GM12872 (cell line): ENCODE measurements around the gene SH3BP5.

Experiments
- TF ChIP-seq, protein P1 (sequence below): IDR thresholded peaks from 3 replicates; pipeline ENCODE4 v1.5.1; 2011; ENCODE audit warnings: low read depth, mild to moderate bottlenecking, low read length, moderate library complexity; ENCODE audit not compliant: insufficient read depth

The SH3BP5 gene

DNA sequence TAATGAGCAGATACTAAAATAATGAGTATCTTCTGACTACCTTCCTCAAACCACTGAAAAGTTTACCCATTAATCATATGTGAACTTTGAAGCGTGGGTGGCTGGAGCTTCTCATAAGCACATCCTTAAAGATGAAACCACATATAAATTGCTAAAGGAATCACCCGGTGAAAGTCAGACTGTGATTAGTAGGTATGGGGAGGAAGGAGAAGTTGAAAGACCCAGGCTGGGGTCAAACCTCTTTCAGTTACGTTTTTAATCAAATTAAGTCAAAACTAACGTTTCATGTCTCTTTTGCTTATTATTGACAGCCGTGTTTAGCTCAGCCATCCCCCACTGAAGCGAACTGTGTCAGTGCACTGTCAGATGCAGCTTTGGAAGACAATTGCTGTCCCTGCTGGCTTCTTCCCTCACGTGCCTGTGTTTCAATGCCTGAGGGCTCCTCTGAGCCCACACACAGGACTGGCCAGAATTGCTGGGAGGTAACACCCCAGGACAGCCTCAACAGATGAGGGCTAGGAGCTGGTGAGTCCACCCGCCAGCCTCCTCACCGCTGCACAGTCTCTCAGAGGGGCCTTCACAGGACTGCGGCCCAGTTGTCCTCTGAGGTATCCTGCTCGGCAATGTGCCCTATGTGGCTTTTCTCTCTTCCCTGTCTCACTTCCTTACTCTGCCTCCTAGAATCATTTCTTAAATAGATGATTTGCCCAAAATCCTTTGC lies 29.3 kb upstream of the SH3BP5 start:
- TF ChIP-seq, protein P1, sequence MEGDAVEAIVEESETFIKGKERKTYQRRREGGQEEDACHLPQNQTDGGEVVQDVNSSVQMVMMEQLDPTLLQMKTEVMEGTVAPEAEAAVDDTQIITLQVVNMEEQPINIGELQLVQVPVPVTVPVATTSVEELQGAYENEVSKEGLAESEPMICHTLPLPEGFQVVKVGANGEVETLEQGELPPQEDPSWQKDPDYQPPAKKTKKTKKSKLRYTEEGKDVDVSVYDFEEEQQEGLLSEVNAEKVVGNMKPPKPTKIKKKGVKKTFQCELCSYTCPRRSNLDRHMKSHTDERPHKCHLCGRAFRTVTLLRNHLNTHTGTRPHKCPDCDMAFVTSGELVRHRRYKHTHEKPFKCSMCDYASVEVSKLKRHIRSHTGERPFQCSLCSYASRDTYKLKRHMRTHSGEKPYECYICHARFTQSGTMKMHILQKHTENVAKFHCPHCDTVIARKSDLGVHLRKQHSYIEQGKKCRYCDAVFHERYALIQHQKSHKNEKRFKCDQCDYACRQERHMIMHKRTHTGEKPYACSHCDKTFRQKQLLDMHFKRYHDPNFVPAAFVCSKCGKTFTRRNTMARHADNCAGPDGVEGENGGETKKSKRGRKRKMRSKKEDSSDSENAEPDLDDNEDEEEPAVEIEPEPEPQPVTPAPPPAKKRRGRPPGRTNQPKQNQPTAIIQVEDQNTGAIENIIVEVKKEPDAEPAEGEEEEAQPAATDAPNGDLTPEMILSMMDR = no peak

DNA sequence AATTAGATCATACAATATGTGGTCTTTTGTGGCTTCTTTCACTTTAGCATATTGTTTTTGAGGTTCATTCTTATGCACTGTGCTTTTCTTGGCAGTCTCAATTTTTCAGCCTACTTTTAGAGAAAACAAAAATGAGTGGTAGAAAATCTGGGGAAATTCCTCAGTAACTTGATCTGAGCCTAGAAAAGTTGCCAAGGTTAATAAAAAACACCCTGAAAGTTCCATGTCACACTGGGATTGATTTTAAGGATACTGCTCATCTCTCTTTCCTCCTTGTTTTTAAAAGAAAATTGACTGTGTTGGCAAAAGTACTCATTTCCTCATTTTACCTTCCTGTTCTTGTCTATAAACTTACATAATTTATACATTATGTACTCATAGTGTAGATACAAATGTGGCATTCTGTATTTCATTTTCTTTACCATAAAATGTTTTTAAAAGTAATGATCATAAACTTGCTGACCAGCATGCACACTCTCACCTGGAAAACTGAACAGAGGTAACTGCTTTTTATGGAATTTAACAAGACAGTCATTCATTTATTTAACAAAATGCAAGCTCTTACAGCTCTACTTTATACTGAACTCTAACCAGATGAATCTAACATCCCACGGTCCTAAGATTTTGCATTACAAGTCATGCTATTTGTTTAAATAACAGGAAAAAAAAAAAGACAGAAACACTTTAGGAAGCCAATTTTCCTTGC lies 28.6 kb upstream of the SH3BP5 start:
- TF ChIP-seq, protein P1 = no peak

DNA sequence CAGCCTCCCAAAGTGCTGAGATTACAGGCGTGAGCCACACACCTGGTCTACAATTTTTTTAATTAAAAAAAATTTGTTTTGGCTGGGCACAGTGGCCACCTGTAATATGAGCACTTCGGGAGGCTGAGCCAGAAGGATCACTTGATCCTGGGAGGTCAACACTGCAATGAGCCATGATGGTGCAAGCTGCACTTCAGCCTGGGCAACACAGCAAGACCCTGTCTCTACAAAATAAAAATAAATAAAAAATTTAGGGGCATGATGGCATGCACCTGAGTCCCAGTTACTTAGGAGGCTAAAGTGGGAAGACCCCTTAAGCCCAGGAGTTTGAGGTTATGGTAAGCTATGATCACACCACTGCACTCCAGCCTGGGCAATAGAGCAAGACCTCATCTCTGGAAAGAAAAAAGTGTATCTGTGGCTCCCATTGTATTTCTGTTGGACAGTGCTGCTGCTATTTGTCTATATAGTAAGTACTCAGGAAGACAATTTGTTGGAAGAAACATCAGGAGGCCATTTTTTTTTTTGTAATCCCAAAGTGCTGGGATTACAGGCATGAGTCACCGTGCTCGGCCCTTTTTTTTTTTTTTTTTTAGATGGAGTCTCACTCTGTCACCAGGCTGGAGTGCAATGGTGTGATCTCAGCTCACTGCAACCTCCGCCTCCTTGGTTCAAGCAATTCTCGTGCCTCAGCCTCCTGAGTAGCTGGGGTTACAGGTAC lies 27.5 kb upstream of the SH3BP5 start:
- TF ChIP-seq, protein P1 = no peak

DNA sequence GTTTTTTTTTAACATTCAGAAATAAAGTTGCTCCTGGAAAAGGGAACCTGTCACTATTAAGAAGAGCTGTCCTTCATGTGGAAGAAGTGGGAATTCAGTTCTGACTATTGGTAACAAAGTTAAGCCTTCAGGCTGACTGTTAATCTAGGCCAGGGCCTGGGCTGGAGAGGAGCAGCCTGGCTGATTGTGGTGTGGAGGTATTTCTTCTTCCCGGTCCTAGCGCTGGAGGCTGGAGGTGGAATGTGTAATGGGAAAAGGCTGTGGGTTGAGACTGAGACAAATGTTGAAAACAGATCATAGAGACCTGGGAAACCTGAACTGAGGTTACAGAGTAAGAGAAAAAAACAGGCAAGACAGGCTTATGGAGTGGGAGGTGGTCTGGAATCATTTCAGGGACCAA lies 23.8 kb upstream of the SH3BP5 start:
- TF ChIP-seq, protein P1 = no peak

DNA sequence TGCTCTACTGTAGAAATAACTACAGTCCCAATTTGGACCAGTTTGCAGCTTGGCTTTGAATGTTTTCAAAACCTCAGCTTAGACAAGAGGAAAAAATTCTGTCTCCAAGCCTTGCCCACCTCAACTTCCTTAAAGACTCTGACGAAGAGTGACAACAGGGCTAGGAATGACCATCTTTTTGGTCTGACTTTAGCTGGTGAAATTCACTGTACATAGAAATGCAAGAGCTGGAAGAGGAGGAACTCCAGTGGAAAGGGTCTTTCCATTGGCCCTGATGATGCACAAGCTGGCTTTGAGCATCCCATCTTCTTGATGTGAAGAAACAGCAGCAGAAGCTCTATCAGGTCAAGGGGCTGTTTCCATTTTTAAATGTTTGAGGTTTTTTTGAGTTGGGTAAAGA lies 22.7 kb upstream of the SH3BP5 start:
- TF ChIP-seq, protein P1 = no peak

DNA sequence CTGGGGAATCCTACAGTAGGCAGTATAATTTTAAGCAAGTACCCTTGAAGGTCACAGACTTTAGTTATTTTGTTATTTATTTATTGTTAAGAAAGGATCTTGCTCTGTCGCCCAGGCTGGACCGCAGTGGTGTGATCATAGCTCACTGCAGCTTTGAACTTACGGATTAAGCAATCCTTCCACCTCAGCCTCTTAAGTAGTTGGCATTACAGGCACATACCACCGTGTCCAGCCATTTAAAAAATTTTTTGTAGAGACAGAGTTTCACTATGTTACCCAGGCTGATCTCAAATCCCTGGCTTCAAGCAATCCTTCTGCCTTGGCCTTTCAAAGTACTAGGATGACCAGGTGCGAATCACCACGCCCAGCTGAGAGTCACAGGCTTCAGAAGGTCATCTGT lies 22.1 kb upstream of the SH3BP5 start:
- TF ChIP-seq, protein P1 = no peak

DNA sequence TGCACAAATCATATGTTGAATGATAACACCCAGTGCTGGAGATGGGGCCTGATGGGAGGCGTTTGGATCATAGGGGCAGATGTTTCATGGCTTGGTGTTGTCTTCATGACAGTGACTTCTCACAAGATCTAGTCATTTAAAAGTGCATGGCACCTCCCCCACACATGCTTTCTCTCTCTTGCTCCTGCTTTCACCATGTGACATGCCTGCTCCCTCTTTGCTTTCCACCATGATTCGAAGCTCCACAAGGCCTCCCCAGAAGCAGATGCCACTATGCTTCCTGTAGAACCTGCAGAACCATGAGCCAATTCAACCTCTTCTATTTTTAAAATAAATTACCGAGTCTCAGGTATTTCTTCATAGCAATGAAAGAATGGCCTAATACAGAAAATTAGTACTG lies 17.8 kb upstream of the SH3BP5 start:
- TF ChIP-seq, protein P1 = no peak
